Sigmoid colon (tissue), 7 donors: ENCODE results near the gene STX7. TPM values are rescaled to one million over a fixed set of nuclear protein-coding genes. Genes with fewer than 3 reads are reported as not detected.

ENCODE experiments used
- DNase-seq: peaks from one replicate; pipeline ENCODE4 v3.0.0-alpha.2; 2019
- H3K27ac ChIP-seq, 4 donors: fragments of 200-600 bp; sonication (generic); one replicate each; pipeline ENCODE4 v1.5.1; 2016 to 2019; ENCODE audit warnings: mild to moderate bottlenecking in 1 of 4
- H3K27me3 ChIP-seq, 3 donors: fragments of 200-600 bp; sonication (generic); one replicate each; pipeline ENCODE4 v1.5.1; 2019; ENCODE audit warnings: mild to moderate bottlenecking in 1 of 3
- H3K36me3 ChIP-seq, 4 donors: fragments of 200-600 bp; sonication (generic); one replicate each; pipeline ENCODE4 v1.5.1; 2016 to 2019
- H3K4me1 ChIP-seq, 4 donors: fragments of 200-600 bp; sonication (generic); one replicate each; pipeline ENCODE4 v1.5.1; 2017 to 2019
- H3K4me3 ChIP-seq, 4 donors: fragments of 200-600 bp; sonication (generic); one replicate each; pipeline ENCODE4 v1.5.1; 2017 to 2019; ENCODE audit warnings: mild to moderate bottlenecking in 2 of 4, moderate library complexity in 1 of 4
- H3K9me3 ChIP-seq, 4 donors: fragments of 200-600 bp in 3 of 4; sonication (generic) in 3 of 4; one replicate each; pipeline versions ENCODE4 v1.5.1 to v1.6.1; 2013 to 2019
- CTCF ChIP-seq, 4 experiments: fragments of 450-650 bp in 3 of 4; fragments of 200-600 bp in 1 of 4; IDR thresholded peaks; one replicate each; pipeline ENCODE4 v1.5.1; 2016 to 2019; ENCODE audit warnings: antibody characterized with exemption in 4 of 4, mild to moderate bottlenecking in 3 of 4, moderate library complexity in 2 of 4
- EP300 ChIP-seq, 4 donors: sonication (generic); formaldehyde crosslinking; IDR thresholded peaks; one replicate each; pipeline ENCODE4 v1.6.1; 2017; ENCODE audit warnings: antibody characterized with exemption in 4 of 4
- POLR2A ChIP-seq, 2 donors: fragments of 450-650 bp; IDR thresholded peaks; one replicate each; pipeline ENCODE4 v1.6.1; 2016; ENCODE audit warnings: antibody characterized with exemption in 2 of 2, mild to moderate bottlenecking in 2 of 2, moderate library complexity in 2 of 2
- POLR2AphosphoS5 ChIP-seq, 4 donors: sonication (generic); formaldehyde crosslinking; IDR thresholded peaks; one replicate each; pipeline ENCODE4 v1.6.1; 2017; ENCODE audit warnings: antibody characterized with exemption in 4 of 4
- WGBS, 2 donors: extraction: QIAGEN DNeasy Blood & Tissue Kit; methylation state at CpG; one replicate each; pipeline ENCODE4 v1.1.7; 2013; 5-methylcytosine and 5-hydroxymethylcytosine counted together
- intact Hi-C: fragments of 100-400 bp; cut with DNase I; formaldehyde crosslinking; loops from one replicate; pipeline ENCODE4 v1.15.1; 2023
- polyA plus RNA-seq, 3 donors: library from polyadenylated mRNA; stranded (reverse); fragments of 200-250 nt; gene quantifications; one replicate each; pipeline ENCODE4 v1.2.3, GENCODE V29; 2013
- total RNA-seq, 4 donors: library from RNA; depleted of rRNA; stranded (reverse); fragments of >200 nt; gene quantifications; one replicate each; pipeline ENCODE4 v1.1.0, GENCODE V29; 2016
- donor health status: healthy with polysubstance abuse.
- donor health status: Bipolar disorder and iron deficiency.
- donor health status: healthy.

STX7 gene
- total and polyA plus RNA-seq, 7 donors, result 27.1 to 72.5 (median 44.6) TPM

GRCh38 chr6:132527791-132528190 lies 14.9 kb upstream of the STX7 start:
- DNase-seq, result no peak
- no peak overlapping the region for H3K4me3 ChIP-seq
- intact Hi-C loops, result no loop called here
- no peaks in the 10 kb centered on the region for H3K4me1 ChIP-seq
- 30 to 61% methylated on average over 6 of the region's 6 CpGs for WGBS, 2 donors
- H3K27me3 ChIP-seq, result no peaks in the 10 kb centered on the region
- H3K9me3 ChIP-seq, result no peaks in the 10 kb centered on the region
- no peaks in the 10 kb centered on the region for H3K36me3 ChIP-seq
- TF ChIP-seq CTCF (IDR thresholded peaks at IDR 0.05) (no peak), EP300 (IDR thresholded peaks at IDR 0.05) (no peak), POLR2A (IDR thresholded peaks at IDR 0.05) (no peak), POLR2AphosphoS5 (IDR thresholded peaks at IDR 0.05) (no peak)
- no peak overlapping the region for H3K27ac ChIP-seq

- Histone ChIP-seq H3K27ac (no peak overlapping the region), H3K9me3 (no peaks in the 10 kb centered on the region), H3K27me3 (no peaks in the 10 kb centered on the region), H3K4me3 (no peak overlapping the region), H3K4me1 (no peaks in the 10 kb centered on the region), H3K36me3 (no peaks in the 10 kb centered on the region)
- intact Hi-C loops, result no loop called here
- DNase-seq, result no peak
- TF ChIP-seq POLR2AphosphoS5 (IDR thresholded peaks at IDR 0.05) (no peak), EP300 (IDR thresholded peaks at IDR 0.05) (no peak), POLR2A (IDR thresholded peaks at IDR 0.05) (no peak), CTCF (IDR thresholded peaks at IDR 0.05) (no peak)
- WGBS, 2 donors, result 78 to 80% methylated on average over 2 of the region's 2 CpGs
Observed at GRCh38 chr6:132526461-132526860, 13.5 kb upstream of the STX7 start.

- 74 to 94% methylated on average over 4 of the region's 4 CpGs for WGBS, 2 donors
- no peak for DNase-seq
- intact Hi-C loops, result no loop called here
Observed at GRCh38 chr6:132525866-132526265, 12.9 kb upstream of the STX7 start.

GRCh38 chr6:132524646-132525045 lies 11.7 kb upstream of the STX7 start:
- Histone ChIP-seq H3K36me3 (no peaks in the 10 kb centered on the region), H3K4me1 (no peaks in the 10 kb centered on the region), H3K4me3 (no peak overlapping the region), H3K27me3 (no peaks in the 10 kb centered on the region), H3K27ac (no peak overlapping the region), H3K9me3 (no peaks in the 10 kb centered on the region)
- intact Hi-C loops, result no loop called here
- DNase-seq, result no peak
- 83 to 88% methylated on average over 5 of the region's 5 CpGs for WGBS, 2 donors
- TF ChIP-seq CTCF (IDR thresholded peaks at IDR 0.05) (no peak), EP300 (IDR thresholded peaks at IDR 0.05) (no peak), POLR2A (IDR thresholded peaks at IDR 0.05) (no peak), POLR2AphosphoS5 (IDR thresholded peaks at IDR 0.05) (no peak)

More at GRCh38 chr6:132525866-132526265, 12.9 kb upstream of the STX7 start:
- Histone ChIP-seq H3K27ac (no peak overlapping the region), H3K36me3 (no peaks in the 10 kb centered on the region), H3K9me3 (no peaks in the 10 kb centered on the region), H3K27me3 (no peaks in the 10 kb centered on the region), H3K4me1 (no peaks in the 10 kb centered on the region), H3K4me3 (no peak overlapping the region)
- TF ChIP-seq POLR2A (IDR thresholded peaks at IDR 0.05) (no peak), EP300 (IDR thresholded peaks at IDR 0.05) (no peak), POLR2AphosphoS5 (IDR thresholded peaks at IDR 0.05) (no peak), CTCF (IDR thresholded peaks at IDR 0.05) (no peak)

- Histone ChIP-seq H3K27ac (no peak overlapping the region), H3K27me3 (no peaks in the 10 kb centered on the region), H3K4me1 (no peaks in the 10 kb centered on the region), H3K4me3 (no peak overlapping the region), H3K9me3 (no peaks in the 10 kb centered on the region), H3K36me3 (no peaks in the 10 kb centered on the region)
- TF ChIP-seq EP300 (IDR thresholded peaks at IDR 0.05), result no peak
- no peak for TF ChIP-seq CTCF (IDR thresholded peaks at IDR 0.05)
- no peak for TF ChIP-seq POLR2AphosphoS5 (IDR thresholded peaks at IDR 0.05)
- TF ChIP-seq POLR2A (IDR thresholded peaks at IDR 0.05), result no peak
- WGBS, 2 donors, result 49 to 50% methylated on average over 2 of the region's 2 CpGs
- DNase-seq, result no peak
- intact Hi-C loops, result no loop called here
Observed at GRCh38 chr6:132520953-132521352, 8.0 kb upstream of the STX7 start.
